ENCODE results near the gene STAT5A. TPM values are rescaled to one million over a fixed set of nuclear protein-coding genes. Genes with fewer than 3 reads are reported as not detected.

The STAT5A gene
- total and polyA plus RNA-seq, 2 experiments from 2014 or later, result 2.3 to 18.1 TPM

DNA sequence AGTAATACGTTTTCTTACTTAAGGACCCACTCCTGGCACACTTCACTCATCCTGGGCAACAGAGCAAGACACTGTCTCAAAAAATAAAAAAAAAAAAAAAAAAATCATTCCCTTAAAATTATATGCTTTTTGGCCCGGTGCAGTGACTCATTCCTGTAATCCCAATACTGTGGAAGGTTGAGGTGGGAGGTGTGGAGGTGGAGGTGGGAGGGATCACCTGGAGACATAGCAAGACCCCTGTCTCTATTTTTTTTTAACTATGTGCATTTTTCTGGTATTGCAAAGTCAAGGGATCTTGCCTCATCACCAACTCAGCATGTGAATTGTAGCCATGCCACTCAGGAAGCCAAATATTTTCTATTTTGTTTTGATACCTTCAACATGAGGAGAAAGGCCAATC lies 21.8 kb upstream of the STAT5A start:
- peaks cover 9% of the 10 kb centered on the region for H3K4me1 ChIP-seq (ENCODE audit: insufficient read depth)
- TF ChIP-seq NANOG (IDR thresholded peaks at IDR 0.05; ENCODE audit: borderline replicate concordance) (no peak), EZH2phosphoT487 (IDR thresholded peaks at IDR 0.05; ENCODE audit: unreplicated experiment) (no peak)
- TF ChIP-seq, protein P1, sequence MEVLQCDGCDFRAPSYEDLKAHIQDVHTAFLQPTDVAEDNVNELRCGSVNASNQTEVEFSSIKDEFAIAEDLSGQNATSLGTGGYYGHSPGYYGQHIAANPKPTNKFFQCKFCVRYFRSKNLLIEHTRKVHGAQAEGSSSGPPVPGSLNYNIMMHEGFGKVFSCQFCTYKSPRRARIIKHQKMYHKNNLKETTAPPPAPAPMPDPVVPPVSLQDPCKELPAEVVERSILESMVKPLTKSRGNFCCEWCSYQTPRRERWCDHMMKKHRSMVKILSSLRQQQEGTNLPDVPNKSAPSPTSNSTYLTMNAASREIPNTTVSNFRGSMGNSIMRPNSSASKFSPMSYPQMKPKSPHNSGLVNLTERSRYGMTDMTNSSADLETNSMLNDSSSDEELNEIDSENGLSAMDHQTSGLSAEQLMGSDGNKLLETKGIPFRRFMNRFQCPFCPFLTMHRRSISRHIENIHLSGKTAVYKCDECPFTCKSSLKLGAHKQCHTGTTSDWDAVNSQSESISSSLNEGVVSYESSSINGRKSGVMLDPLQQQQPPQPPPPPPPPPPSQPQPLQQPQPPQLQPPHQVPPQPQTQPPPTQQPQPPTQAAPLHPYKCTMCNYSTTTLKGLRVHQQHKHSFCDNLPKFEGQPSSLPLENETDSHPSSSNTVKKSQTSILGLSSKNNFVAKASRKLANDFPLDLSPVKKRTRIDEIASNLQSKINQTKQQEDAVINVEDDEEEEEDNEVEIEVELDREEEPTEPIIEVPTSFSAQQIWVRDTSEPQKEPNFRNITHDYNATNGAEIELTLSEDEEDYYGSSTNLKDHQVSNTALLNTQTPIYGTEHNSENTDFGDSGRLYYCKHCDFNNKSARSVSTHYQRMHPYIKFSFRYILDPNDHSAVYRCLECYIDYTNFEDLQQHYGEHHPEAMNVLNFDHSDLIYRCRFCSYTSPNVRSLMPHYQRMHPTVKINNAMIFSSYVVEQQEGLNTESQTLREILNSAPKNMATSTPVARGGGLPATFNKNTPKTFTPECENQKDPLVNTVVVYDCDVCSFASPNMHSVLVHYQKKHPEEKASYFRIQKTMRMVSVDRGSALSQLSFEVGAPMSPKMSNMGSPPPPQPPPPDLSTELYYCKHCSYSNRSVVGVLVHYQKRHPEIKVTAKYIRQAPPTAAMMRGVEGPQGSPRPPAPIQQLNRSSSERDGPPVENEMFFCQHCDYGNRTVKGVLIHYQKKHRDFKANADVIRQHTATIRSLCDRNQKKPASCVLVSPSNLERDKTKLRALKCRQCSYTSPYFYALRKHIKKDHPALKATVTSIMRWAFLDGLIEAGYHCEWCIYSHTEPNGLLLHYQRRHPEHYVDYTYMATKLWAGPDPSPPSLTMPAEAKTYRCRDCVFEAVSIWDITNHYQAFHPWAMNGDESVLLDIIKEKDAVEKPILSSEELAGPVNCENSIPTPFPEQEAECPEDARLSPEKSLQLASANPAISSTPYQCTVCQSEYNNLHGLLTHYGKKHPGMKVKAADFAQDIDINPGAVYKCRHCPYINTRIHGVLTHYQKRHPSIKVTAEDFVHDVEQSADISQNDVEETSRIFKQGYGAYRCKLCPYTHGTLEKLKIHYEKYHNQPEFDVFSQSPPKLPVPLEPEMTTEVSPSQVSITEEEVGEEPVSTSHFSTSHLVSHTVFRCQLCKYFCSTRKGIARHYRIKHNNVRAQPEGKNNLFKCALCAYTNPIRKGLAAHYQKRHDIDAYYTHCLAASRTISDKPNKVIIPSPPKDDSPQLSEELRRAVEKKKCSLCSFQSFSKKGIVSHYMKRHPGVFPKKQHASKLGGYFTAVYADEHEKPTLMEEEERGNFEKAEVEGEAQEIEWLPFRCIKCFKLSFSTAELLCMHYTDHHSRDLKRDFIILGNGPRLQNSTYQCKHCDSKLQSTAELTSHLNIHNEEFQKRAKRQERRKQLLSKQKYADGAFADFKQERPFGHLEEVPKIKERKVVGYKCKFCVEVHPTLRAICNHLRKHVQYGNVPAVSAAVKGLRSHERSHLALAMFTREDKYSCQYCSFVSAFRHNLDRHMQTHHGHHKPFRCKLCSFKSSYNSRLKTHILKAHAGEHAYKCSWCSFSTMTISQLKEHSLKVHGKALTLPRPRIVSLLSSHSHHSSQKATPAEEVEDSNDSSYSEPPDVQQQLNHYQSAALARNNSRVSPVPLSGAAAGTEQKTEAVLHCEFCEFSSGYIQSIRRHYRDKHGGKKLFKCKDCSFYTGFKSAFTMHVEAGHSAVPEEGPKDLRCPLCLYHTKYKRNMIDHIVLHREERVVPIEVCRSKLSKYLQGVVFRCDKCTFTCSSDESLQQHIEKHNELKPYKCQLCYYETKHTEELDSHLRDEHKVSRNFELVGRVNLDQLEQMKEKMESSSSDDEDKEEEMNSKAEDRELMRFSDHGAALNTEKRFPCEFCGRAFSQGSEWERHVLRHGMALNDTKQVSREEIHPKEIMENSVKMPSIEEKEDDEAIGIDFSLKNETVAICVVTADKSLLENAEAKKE (CRISPR knock-in tag; IDR thresholded peaks at IDR 0.05), result no peak
- DNase-seq (ENCODE audit: low spot score) (no peak), ATAC-seq (no peak)
- H3K36me3 ChIP-seq (ENCODE audit: insufficient read depth), result no peaks in the 10 kb centered on the region
- peaks cover 78% of the 10 kb centered on the region for H3K79me2 ChIP-seq (replicated peaks; ENCODE audit: insufficient read depth)
- peaks cover 3% of the 10 kb centered on the region; the same call in 1 of the 3 replicates for H3K36me3 Mint-ChIP-seq (ENCODE audit: low read depth)
- 0 out of 2 replicates have a peak overlapping the region, but pooled peaks have one; percentile 50 for H3K27ac Mint-ChIP-seq
- peaks cover 11% of the 10 kb centered on the region for H3K4me1 Mint-ChIP-seq
- no peaks in the 10 kb centered on the region for H3F3A ChIP-seq (replicated peaks; ENCODE audit: low read depth)
- H3K27ac ChIP-seq (ENCODE audit: low read depth), result no peak overlapping the region
- H3K9me2 ChIP-seq (ENCODE audit: insufficient read depth), result no peaks in the 10 kb centered on the region
- H3K4me3 ChIP-seq, result no peak overlapping the region
- H4K20me1 ChIP-seq (replicated peaks; ENCODE audit: insufficient read depth), result peaks cover 9% of the 10 kb centered on the region; the same call in 1 of the 2 replicates
- no peak overlapping the region for H2AFZ ChIP-seq
- no peaks in the 10 kb centered on the region for H3K27me3 ChIP-seq (ENCODE audit: insufficient read depth)
- no peaks in the 10 kb centered on the region; the same call in 2 of the 3 replicates for H3K9me3 Mint-ChIP-seq
- H3K4me2 ChIP-seq, result no peak overlapping the region
- peaks cover 3% of the 10 kb centered on the region for H3K27me3 Mint-ChIP-seq (ENCODE audit: insufficient read depth, low read depth, poor library complexity)
- H3K4me3 Mint-ChIP-seq, result no peak overlapping the region

DNA sequence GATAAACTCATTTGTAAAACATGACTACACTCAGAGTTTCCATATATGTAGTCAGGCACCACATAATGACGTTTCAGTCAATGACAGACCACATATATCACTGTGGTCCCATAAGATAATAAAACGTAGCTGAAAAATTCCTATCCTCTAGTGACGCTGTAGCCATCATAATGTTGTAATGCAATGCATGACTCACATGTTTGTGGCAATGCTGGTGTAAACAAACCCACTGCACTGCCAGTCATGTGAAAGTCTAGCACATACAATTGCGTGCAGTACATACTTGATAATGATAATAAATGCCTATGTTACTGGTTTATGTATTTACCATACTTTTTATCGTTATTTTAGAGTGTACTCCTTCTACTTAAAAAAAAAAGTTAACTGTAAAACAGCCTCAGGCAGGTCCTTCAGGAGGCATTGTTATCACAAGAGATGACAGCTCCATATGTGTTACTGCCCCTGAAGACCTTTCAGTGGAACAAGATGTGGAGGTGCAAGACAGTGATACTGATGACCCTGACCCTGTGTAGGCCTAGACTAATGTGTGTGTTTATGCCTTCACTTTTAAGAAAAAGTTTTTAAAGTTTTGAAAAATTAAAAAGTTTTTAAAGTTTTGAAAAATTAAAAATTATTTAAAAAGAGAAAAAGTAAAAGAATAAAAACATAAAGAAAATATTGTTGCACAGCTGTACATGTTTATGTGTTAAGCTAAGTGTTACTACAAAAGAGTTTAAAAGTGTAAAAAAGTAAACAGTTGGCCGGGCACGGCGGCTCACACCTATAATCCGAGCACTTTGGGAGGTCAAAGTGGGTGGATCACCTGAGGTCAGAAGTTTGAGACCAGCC lies 21.2 kb upstream of the STAT5A start:
- TF ChIP-seq ZNF331 (CRISPR knock-in tag; IDR thresholded peaks at IDR 0.05; ENCODE audit: low read depth), result no peak
- TF ChIP-seq CREB1 (CRISPR knock-in tag; IDR thresholded peaks at IDR 0.05; ENCODE audit: low read depth), result no peak
- no peak for TF ChIP-seq STAT1 (IDR thresholded peaks at IDR 0.05; ENCODE audit: unreplicated experiment)
- TF ChIP-seq POLR2AphosphoS5 (IDR thresholded peaks at IDR 0.05; ENCODE audit: low read depth), result no peak
- TF ChIP-seq JUNB (IDR thresholded peaks at IDR 0.05; ENCODE audit: unreplicated experiment), result no peak
- no peak for TF ChIP-seq NANOG (IDR thresholded peaks at IDR 0.05; ENCODE audit: borderline replicate concordance)
- no peak for TF ChIP-seq EZH2phosphoT487 (IDR thresholded peaks at IDR 0.05; ENCODE audit: unreplicated experiment)
- Histone ChIP-seq H3F3A (replicated peaks; ENCODE audit: low read depth) (no peaks in the 10 kb centered on the region), H3K4me1 (ENCODE audit: insufficient read depth) (peaks cover 16% of the 10 kb centered on the region), H2AFZ (no peak overlapping the region), H3K4me2 (no peak overlapping the region), H3K27me3 (ENCODE audit: insufficient read depth) (no peaks in the 10 kb centered on the region), H3K79me2 (replicated peaks; ENCODE audit: insufficient read depth) (peaks cover 85% of the 10 kb centered on the region), H3K36me3 (ENCODE audit: insufficient read depth) (no peaks in the 10 kb centered on the region), H3K9me2 (ENCODE audit: insufficient read depth) (no peaks in the 10 kb centered on the region), H3K27ac (ENCODE audit: low read depth) (no peak overlapping the region), H3K4me3 (no peak overlapping the region), H4K20me1 (replicated peaks; ENCODE audit: insufficient read depth) (peaks cover 9% of the 10 kb centered on the region; the same call in 1 of the 2 replicates)
- peaks cover 3% of the 10 kb centered on the region; the same call in 1 of the 3 replicates for H3K36me3 Mint-ChIP-seq (ENCODE audit: low read depth)
- no peak for DNase-seq (ENCODE audit: low spot score)
- no peak for ATAC-seq
- H3K27ac Mint-ChIP-seq, result no peak overlapping the region
- no peak overlapping the region for H3K4me3 Mint-ChIP-seq
- peaks cover 18% of the 10 kb centered on the region for H3K4me1 Mint-ChIP-seq
- no peaks in the 10 kb centered on the region; the same call in 2 of the 3 replicates for H3K9me3 Mint-ChIP-seq
- peaks cover 3% of the 10 kb centered on the region for H3K27me3 Mint-ChIP-seq (ENCODE audit: insufficient read depth, low read depth, poor library complexity)

Measured in GM23338 (cell line).